ENCODE measurements around the gene SIRT7.

SIRT7 gene

GRCh38 chr17:81904600-81905423 is 13.2 kb downstream of the SIRT7 start:
- DNase-seq = no peak

- DNase-seq = no peak
Measured at GRCh38 chr17:81903896-81904599, 13.9 kb downstream of the SIRT7 start.

- DNase-seq = no peak
Measured at GRCh38 chr17:81903415-81903831, 14.6 kb downstream of the SIRT7 start.

DNA sequence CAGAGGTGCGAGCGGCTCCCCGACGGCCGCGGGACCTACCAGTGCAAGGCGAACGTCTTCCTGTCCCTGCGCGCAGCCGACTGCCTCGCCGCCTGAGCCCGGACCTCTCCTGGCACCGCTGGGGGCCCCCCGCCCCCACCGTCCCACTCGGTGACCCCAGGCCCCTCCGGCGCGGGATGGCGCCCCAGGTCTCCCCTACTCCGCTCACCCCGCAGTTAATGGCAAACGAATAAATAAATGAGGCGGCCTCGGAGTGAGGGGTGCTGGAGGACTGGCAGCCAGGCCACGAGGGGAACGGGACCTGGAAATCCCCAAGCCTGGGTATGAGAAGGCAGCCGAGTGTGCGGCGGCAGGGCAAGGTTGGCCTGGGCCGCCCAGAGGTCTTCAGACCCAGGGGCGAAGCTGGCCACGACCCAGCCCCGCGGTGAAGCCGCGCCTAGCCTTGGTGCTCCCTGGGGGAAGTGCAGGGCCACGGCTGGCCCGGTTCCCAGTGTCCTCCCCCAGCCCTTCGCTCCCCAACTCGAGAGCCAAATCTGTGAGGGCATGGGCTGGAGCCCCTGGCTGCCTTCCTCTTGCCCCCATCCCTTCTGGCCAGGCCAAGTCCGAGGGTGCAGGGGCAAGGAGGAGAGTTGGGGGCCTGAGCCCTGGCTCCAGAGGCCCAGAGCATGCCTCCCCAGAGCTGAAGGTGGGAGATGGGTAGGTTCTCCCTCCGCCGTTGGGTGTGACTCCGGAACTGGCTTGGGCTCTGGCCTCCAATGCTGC is 15.1 kb downstream of the SIRT7 start:
- no peak for DNase-seq

- peak in 1 of 2 donors; percentile 37 for DNase-seq
Measured at GRCh38 chr17:81902023-81902652, 15.8 kb downstream of the SIRT7 start, which contains the start of gene NPB. TSS of gene NPB (plus strand) at chr17:81902238. CDS start at chr17:81902278, 40 bp downstream.

DNA sequence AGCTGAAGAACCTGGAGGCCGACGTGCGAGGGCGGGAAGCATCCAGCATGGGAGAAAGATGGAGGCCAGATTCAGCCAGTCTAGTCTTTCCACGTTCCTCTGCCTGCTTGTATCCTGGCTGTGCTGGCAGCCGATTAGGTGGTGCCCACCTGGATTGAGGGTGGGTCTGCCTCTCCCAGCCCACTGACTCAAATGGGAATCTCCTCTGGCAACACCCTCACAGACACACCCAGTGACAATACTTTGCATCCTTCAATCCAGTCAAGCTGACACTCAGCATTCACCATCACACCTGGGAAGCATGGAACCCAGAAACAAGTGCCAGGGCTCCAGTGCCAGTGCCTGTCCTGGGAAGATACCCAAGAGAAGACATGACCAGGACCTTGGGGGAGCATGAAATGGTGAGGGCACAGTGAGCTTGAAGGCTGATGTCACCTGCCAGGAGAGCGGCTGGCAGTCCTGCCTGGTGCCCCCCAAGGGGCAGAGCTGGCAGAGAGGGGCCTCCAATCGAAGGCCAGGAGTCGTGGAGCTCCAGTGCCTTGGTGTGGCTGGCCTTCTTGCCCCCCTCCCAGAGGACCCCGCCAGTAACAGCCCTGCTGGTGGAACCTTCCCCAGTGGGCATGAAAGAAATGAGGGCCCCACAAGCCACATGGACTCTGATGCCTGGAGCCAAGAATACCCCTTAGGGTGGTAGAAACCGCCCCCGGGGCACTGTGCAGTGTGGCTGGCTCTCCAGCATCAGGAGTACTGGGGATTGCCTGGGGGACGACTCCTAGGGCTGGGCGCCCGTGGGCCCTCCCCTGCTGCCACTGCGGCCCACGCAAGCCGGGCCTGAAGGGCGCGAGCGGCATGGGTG is 16.6 kb downstream of the SIRT7 start:
- no peak for DNase-seq

- DNase-seq = no peak
Measured at GRCh38 chr17:81900181-81900820, 17.7 kb downstream of the SIRT7 start.

DNA sequence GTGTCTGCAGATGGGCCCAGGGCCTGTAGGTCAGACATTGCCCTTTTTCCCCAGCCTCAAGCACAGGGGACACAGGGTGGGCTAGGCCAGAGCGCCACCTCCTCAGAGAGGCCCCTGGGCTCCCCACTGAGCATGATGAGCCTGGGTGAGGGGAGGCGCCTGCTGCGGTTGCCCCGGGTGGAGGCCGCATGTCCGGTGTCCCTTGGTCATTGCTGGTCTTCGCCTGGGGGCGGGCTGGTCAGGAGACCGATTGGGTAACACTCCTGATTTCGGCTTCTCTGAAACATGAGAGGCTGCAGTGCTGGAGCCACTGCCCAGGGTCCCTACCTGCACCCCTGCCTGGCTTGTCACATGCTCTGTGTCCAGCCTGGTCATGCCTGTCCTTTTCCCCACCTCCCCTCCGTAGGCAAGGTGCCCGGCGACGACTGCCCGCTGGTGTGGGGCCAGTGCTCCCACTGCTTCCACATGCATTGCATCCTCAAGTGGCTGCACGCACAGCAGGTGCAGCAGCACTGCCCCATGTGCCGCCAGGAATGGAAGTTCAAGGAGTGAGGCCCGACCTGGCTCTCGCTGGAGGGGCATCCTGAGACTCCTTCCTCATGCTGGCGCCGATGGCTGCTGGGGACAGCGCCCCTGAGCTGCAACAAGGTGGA is 18.3 kb downstream of the SIRT7 start:
- no peak for DNase-seq

- DNase-seq = no peak
Measured at GRCh38 chr17:81898885-81899284, 19.1 kb downstream of the SIRT7 start.

GRCh38 chr17:81898029-81898866 is 19.7 kb downstream of the SIRT7 start:
- DNase-seq = no peak

DNA sequence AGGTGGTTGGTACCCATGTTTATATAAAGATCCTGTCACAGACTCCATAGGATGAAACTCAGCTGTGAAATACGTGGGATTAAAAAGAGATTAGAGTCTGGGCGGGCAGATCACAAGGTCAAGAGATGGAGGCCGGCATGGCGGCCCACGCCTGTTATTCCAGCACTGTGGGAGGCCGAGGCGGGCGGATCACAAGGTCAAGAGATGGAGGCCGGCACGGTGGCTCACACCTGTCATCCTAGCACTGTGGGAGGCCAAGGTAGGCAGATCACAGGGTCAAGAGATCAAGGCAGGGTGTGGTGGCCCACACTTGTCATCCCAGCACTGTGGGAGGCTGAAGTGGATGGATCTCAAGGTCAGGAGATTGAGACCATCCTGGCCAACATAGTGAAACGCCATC is 22.6 kb downstream of the SIRT7 start:
- DNase-seq = no peak

GRCh38 chr17:81891303-81891552 is 26.7 kb downstream of the SIRT7 start:
- no peak for DNase-seq

DNA sequence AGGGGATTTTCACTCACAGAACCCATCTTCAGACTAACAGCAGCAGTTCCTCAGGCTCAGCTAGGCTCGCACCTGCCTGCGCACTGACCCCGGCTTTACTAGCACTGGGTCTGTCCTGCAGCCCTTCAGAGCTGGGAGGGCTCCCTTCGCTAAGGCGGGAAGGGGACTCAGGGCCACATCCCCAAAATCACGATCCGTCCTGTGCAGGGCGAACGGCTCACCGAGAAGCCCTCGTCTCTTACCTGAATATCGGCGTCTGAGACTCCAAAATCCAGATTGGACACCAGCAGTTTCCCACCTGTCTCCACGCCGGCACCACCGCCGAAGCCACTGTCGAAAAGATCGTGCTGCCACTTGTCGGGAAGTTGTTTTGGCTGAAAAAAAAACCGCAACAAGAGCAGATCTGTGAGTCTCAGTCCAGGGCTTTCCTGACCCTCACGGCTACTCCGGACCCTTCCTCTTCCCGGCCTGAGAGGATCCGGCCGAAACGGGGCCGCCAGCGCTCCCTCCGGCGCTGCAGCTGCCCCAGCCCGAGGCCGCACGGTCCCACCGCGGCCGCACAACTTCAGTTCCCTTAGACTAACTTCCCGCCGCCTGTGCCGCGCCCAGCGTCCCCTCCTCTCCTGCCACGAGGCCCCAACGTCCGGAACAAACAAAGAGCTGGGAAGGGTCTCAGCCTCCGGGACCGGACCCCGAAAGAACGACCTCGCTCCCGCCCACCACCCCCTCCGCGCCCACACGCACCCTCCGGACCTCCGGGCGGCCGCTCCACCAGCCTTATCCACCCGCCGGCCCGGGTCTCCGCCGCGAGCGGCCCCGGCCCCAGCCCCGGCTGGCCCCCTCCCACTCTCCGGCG is 27.3 kb downstream of the SIRT7 start:
- DNase-seq = peak in 1 of 2 donors; percentile 35

DNA sequence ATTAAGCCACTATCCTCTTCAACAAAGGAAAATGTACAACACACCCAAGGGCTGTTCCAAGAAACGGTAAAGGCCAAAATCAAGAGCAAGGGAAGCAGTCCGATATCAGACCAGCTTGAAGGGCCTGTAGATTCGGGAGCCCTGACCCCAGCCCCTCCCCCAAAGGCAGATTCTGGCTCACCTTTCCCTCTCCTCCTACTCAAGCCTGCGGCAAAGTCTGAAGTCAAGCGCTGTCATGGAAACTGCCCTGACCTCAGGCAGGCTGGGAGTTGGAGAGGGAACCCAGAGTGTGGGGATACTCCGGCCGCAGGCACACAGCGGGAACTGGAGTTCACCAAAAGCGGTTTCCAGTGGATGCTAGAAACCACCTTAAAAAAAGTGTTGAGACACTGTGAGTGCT is 28.4 kb downstream of the SIRT7 start:
- DNase-seq = no peak

DNA sequence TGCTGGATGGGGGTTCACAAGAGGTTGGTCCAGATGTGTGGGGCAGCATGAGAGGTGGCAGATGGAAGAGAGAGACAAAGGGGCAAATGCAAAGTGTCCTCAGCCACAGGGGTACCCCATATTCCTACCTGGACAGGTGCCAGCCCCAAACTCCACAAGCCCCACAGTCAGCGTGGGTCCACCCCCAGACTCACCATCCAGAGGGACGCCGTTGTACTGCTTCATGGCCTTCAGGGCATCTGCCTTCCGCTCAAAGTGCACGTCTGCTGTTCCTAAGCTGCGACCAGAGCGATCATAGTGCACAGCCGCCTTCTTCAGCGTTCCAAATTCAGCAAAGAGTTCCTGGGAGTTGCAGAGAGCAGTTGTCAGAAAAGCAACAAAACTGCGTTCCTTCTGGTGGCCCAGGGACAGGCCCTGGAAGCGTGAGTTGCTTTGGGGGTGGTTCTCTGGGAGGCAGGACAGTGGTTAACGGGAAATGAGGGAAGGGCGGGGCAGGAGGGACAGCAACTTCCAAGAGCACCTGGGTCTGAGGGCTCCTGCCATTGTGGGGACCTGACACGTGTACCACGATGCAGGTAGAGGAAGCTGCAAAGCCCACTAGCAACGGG is 28.9 kb downstream of the SIRT7 start:
- DNase-seq = no peak

DNA sequence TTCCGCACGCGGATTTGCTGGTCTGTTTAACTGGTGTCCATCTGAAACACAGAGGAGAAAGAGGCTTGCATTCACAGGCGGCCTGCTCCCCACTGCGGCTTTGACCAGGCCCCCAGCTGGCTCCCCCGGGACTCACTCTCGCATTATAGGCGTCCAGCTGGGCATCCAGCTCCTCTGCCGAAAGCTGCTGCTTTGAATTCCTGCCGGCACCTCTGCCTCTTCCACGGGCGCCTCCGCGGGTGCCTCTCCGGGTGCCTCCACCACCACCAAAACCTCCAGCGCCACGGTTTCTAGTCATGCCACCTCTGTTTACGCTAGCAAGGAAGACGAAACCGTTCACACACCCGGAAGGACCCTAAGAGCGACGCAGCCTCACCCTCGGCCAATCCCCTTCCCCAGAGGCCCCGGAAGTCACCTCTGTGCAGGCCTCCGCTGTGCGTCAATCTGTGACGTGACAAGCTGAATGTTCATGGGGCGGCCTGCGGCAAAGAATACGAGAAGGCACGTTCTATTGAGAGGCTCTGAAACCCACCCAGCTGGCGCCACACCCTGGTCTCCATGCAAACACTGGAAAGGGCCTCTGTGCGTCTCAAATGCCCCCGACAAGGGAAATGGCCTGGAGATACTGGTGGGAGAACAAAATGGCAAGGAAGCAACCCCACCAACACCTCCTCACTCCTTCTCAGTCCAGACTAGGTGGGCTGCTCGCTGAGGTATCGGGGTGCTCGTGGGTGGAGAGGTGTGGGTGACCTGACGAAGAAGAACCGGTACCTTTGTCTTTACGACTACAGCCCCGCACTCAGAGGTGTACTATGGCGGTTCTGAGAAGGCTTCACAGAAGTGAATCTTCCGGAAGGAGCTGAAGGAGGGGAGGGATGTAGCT is 29.6 kb downstream of the SIRT7 start:
- no peak for DNase-seq

DNA sequence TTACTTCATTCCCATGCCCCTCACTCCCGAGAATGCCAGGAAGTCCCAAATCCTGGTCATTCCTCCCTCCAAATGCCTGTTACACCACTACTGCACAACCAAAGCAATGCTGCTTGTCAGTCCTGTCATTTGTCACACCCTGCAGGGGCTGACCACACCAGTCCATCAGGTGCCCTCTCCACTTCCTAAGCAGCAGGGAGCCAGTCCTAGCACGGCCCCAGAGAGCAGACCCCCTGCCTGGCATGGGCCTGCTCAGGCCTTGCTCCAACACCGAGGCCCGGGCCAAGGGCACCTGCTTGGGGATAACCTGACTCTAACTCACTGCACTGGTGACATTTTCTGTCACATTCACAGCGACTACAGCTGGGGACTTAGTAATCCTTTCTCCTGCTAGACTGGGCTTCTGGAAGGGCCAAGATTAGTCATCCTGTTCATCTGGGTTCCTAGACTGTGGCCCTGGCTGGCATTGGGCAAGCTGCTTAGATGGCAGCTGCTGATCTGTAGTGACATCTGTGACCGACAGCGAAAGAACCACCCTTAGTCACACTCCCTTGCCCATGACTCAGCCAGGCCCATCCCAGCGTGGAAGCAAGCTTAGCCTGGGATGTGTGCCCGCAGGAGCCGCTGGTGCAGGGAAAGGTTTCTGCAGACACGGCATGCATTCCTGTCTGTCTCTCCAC is 32.0 kb downstream of the SIRT7 start:
- no peak for DNase-seq

All from stimulated activated CD4-positive, alpha-beta T cell treated with anti-CD3 and anti-CD28 coated beads, Interleukin-2, amount 100 ng/mL, for 24 hours (primary cell).